ENCODE measurements around the gene HLA-DQA1.

Gene HLA-DQA1

GRCh38 chr6:32610682-32611296 is 26.4 kb upstream of the HLA-DQA1 start:
- TF ChIP-seq GATA2 (IDR thresholded peaks at IDR 0.05; ENCODE audit: low read depth, low read length) (no peak), GATA3 (IDR thresholded peaks at IDR 0.05; ENCODE audit: low read depth, low read length) (no peak)

GRCh38 chr6:32613475-32613874 is 23.7 kb upstream of the HLA-DQA1 start:
- TF ChIP-seq GATA3 (IDR thresholded peaks at IDR 0.05; ENCODE audit: low read depth, low read length) (no peak), GATA2 (IDR thresholded peaks at IDR 0.05; ENCODE audit: low read depth, low read length) (no peak)

- TF ChIP-seq GATA2 (IDR thresholded peaks at IDR 0.05; ENCODE audit: low read depth, low read length) (no peak), GATA3 (IDR thresholded peaks at IDR 0.05; ENCODE audit: low read depth, low read length) (no peak)
Measured at GRCh38 chr6:32614366-32615081, 22.7 kb upstream of the HLA-DQA1 start.

DNA sequence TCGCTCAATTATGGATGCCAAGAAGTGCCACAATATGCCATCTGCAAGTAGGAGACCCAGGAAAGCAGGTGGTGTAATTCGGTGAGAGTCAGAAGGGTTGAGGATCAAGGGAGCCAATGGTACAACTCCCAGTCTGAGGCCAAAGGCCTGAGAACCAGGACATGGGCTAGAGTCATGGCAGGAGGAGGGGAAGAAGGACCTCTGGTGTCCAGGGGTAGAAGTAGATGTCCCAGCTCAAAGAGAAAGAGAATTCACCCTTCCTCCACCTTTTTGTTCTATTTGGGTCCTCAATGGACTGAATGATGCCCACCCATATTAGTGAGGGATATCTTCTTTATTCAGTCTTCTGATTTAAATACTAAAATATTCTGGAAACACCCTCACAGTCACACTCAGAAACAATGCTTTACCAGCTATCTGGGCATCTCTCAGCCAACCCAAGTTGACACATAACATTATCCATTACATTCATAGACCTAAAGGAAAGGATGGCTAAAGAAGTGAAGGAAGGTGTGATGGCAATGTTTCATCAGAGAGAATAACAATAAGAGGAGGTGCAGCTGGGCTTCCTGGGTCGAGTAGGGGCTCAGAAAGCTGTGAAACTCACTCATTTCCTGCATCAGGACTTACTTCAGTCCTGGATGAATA is 21.2 kb upstream of the HLA-DQA1 start:
- TF ChIP-seq GATA2 (IDR thresholded peaks at IDR 0.05; ENCODE audit: low read depth, low read length): no peak
- no peak for TF ChIP-seq GATA3 (IDR thresholded peaks at IDR 0.05; ENCODE audit: low read depth, low read length)

- TF ChIP-seq GATA2 (IDR thresholded peaks at IDR 0.05; ENCODE audit: low read depth, low read length) (no peak), GATA3 (IDR thresholded peaks at IDR 0.05; ENCODE audit: low read depth, low read length) (no peak)
Measured at GRCh38 chr6:32617751-32618150, 19.5 kb upstream of the HLA-DQA1 start.

DNA sequence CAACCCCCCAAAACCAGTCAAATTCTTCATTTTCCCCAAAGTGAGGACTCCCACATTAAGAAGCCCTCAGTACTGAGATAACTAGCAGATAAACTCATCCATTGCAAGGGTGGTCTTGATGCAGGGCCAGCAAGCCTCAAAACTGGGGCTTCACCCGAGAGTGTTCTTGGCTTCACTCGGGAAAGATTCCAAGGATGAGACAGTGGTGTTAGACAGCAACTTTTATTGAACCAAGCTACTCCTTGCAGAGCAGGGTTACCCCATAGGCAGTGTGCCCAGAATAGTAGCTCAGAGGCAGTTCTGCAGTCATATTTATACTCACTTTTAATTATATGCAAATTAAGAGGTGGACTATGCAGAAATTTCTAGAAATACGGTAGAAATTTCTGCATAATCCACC is 15.8 kb upstream of the HLA-DQA1 start:
- TF ChIP-seq GATA2 (IDR thresholded peaks at IDR 0.05; ENCODE audit: low read depth, low read length): no peak
- no peak for TF ChIP-seq GATA3 (IDR thresholded peaks at IDR 0.05; ENCODE audit: low read depth, low read length)

- TF ChIP-seq GATA3 (IDR thresholded peaks at IDR 0.05; ENCODE audit: low read depth, low read length) (no peak), GATA2 (IDR thresholded peaks at IDR 0.05; ENCODE audit: low read depth, low read length) (no peak)
Measured at GRCh38 chr6:32622545-32623401, 14.4 kb upstream of the HLA-DQA1 start.

GRCh38 chr6:32623693-32624092 is 13.5 kb upstream of the HLA-DQA1 start:
- TF ChIP-seq GATA3 (IDR thresholded peaks at IDR 0.05; ENCODE audit: low read depth, low read length) (no peak), GATA2 (IDR thresholded peaks at IDR 0.05; ENCODE audit: low read depth, low read length) (no peak)

DNA sequence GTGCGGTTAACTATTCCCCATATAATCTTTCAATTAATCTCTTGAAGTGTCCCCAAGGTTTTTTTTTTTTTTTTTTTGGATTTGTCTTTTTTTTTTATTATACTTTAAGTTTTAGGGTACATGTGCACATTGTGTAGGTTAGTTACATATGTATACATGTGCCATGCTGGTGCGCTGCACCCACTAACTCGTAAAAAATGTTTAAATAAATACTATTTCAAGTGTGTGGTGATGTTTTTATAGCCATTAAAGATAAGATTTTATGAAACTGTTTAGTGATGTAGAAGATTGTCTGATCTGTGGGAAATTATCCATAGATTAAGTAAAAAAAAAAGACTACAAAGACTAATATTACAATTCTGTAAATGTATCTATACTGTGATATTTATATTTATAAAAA is 12.6 kb upstream of the HLA-DQA1 start:
- TF ChIP-seq GATA2 (IDR thresholded peaks at IDR 0.05; ENCODE audit: low read depth, low read length) (no peak), GATA3 (IDR thresholded peaks at IDR 0.05; ENCODE audit: low read depth, low read length) (no peak)

DNA sequence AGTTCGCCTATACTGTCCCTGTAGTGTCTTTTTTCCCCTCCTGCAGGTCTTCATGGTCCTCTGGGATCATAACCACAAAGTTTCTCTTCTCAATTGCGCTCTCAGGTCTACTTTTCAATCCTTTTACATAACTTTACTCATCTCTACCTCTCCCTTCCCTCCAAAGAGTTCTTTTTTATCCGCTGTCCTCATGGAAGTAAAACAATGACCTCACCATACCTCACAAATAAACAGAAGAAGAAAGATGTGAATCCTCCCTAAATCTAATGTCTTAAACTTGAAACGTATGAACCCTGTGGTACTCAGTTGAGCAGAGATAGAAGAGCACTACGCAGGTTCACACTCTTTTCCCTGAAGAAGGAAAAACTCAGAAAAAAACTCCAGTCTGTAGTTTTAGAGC is 12.1 kb upstream of the HLA-DQA1 start:
- TF ChIP-seq GATA3 (IDR thresholded peaks at IDR 0.05; ENCODE audit: low read depth, low read length) (no peak), GATA2 (IDR thresholded peaks at IDR 0.05; ENCODE audit: low read depth, low read length) (no peak)

- TF ChIP-seq GATA2 (IDR thresholded peaks at IDR 0.05; ENCODE audit: low read depth, low read length) (no peak), GATA3 (IDR thresholded peaks at IDR 0.05; ENCODE audit: low read depth, low read length) (no peak)
Measured at GRCh38 chr6:32627249-32627648, 10.0 kb upstream of the HLA-DQA1 start.

GRCh38 chr6:32627831-32628230 is 9.4 kb upstream of the HLA-DQA1 start:
- TF ChIP-seq GATA3 (IDR thresholded peaks at IDR 0.05; ENCODE audit: low read depth, low read length) (no peak), GATA2 (IDR thresholded peaks at IDR 0.05; ENCODE audit: low read depth, low read length) (no peak)

DNA sequence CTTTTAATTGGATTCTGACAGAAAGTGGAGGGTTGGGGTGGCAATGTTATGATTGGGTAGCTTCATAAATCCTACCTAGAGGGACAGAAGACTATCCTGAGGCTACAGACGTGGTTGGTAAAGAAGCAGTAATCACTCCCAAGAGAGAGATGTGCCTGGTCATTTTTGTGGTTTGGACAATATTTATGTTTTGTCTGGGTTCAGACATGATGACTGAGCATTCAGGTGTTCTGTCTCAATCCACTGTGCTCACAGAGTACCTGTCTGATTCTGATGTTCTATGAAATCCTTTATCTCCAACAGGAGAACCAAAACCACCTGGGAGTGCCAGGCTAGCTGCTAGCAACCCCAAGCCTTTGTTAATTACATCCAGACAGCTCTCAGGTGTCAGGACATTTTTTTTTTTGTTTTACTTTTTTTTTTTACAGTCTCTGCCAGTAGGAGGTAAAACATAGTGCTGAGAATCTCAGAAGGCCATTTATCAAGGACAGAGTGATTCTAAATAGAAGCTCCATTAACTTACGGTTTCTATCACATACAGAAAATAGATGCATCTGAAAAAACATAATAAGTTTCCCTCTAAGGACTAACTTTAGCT is 1.6 kb upstream of the HLA-DQA1 start:
- TF ChIP-seq GATA2 (IDR thresholded peaks at IDR 0.05; ENCODE audit: low read depth, low read length) (no peak), GATA3 (IDR thresholded peaks at IDR 0.05; ENCODE audit: low read depth, low read length) (no peak)

- no peak for TF ChIP-seq GATA2 (IDR thresholded peaks at IDR 0.05; ENCODE audit: low read depth, low read length)
Measured at GRCh38 chr6:32637883-32638282, 677 bp downstream of the HLA-DQA1 start.
